ENCODE data around the gene TBC1D20.
"Not testable (repeated sequence)": the region's sequence is repeated elsewhere in the genome, so short reads cannot be mapped to it uniquely, and the experiment has no call there.

The TBC1D20 gene

GRCh38 chr20:479487-479886 is 17.2 kb upstream of the TBC1D20 start:
- peaks cover 90% of the 10 kb centered on the region for H3K36me3 Mint-ChIP-seq
- H3K9me3 Mint-ChIP-seq: no peaks in the 10 kb centered on the region
- DNase-seq (ENCODE audit: low spot score in 2 of 2): no peak
- no peak for ATAC-seq
- no peak overlapping the region for H3K27ac Mint-ChIP-seq
- no peak overlapping the region for H3K4me3 Mint-ChIP-seq
- peaks cover 5% of the 10 kb centered on the region for H3K4me1 Mint-ChIP-seq

GRCh38 chr20:478949-479429 is 16.7 kb upstream of the TBC1D20 start:
- peak; percentile 63 for ATAC-seq
- DNase-seq (ENCODE audit: low spot score in 2 of 2): peak in 1 of 2 donors; percentile 11
- Mint-ChIP-seq H3K4me1 (peaks cover 5% of the 10 kb centered on the region), H3K27ac (no peak overlapping the region), H3K36me3 (peaks cover 90% of the 10 kb centered on the region), H3K4me3 (no peak overlapping the region), H3K9me3 (no peaks in the 10 kb centered on the region)

- Mint-ChIP-seq H3K36me3 (peaks cover 89% of the 10 kb centered on the region), H3K27ac (peak overlapping the region; percentile 46)
Observed at GRCh38 chr20:478010-478948, 15.9 kb upstream of the TBC1D20 start.

DNA sequence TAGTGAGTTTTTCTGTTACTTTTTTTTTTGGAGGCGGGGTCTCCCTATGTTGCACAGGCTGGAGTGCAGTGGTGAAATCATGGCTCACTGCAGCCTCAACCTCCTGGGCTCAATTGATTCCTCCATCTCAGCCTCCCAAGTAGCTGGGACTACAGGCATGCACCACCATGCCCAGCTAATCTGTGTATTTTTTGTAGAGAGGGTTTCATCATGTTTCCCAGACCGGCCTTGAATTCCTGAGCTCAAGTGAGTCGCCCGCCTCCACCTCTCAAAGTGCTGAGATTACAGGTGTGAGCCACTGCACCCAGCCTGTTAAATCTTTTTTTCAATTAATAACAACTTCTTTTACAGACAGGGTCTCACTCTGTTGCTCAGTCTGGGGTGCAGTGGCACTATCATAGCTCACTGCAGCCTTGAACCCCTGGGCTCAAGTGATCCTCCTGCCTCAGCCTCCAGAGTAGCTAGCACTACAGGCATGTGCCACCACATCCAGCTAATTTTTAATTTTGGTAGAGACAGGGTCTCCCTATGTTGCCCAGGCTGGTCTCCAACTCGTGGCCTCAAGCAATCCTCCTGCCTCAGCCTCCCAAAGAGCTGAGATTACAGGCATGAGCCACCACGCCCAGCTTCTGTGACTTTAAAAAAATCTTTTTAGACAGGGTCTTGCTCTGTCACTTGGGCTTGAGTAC is 14.4 kb upstream of the TBC1D20 start:
- not testable (repeated sequence) for DNase-seq (ENCODE audit: low spot score in 2 of 2); H3K9me3 Mint-ChIP-seq; H3K4me3 Mint-ChIP-seq; ATAC-seq
- Mint-ChIP-seq H3K4me1 (peaks cover 17% of the 10 kb centered on the region), H3K36me3 (peaks cover 73% of the 10 kb centered on the region), H3K27ac (peak overlapping the region; percentile 46)

More at GRCh38 chr20:478010-478948, 15.9 kb upstream of the TBC1D20 start:
- Mint-ChIP-seq H3K9me3 (no peaks in the 10 kb centered on the region), H3K4me1 (peaks cover 10% of the 10 kb centered on the region), H3K4me3 (no peak overlapping the region)
- no peak for DNase-seq (ENCODE audit: low spot score in 2 of 2)
- ATAC-seq: no peak

GRCh38 chr20:475463-476357 is 13.4 kb upstream of the TBC1D20 start:
- H3K4me1 Mint-ChIP-seq: peaks cover 17% of the 10 kb centered on the region
- no peak for DNase-seq (ENCODE audit: low spot score in 2 of 2)
- peaks cover 64% of the 10 kb centered on the region for H3K36me3 Mint-ChIP-seq
- H3K4me3 Mint-ChIP-seq: no peak overlapping the region
- ATAC-seq: no peak
- no peaks in the 10 kb centered on the region for H3K9me3 Mint-ChIP-seq
- H3K27ac Mint-ChIP-seq: peak overlapping the region; percentile 58

DNA sequence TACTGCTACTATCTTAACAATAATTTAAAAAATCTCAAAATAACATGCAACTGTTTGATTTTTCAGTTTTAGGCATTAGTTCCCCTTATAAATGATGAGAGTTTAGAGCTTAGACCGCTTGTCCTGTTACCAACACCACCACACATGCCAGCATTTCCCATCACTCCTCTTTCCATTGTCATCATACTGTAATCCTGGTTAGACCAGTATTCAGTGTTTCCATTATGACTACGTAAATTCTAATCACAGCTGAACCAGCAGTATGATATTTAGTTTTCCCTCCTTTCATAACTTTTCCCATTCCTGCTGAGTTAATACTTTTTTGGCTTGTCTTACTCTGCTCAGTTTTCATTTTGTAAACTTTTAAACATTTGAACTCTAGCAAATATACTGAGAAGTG is 12.2 kb upstream of the TBC1D20 start:
- DNase-seq (ENCODE audit: low spot score in 2 of 2) (no peak), ATAC-seq (no peak)
- Mint-ChIP-seq H3K4me3 (no peak overlapping the region), H3K4me1 (peaks cover 17% of the 10 kb centered on the region), H3K27ac (peak overlapping the region; percentile 64), H3K9me3 (no peaks in the 10 kb centered on the region), H3K36me3 (peaks cover 54% of the 10 kb centered on the region)

DNA sequence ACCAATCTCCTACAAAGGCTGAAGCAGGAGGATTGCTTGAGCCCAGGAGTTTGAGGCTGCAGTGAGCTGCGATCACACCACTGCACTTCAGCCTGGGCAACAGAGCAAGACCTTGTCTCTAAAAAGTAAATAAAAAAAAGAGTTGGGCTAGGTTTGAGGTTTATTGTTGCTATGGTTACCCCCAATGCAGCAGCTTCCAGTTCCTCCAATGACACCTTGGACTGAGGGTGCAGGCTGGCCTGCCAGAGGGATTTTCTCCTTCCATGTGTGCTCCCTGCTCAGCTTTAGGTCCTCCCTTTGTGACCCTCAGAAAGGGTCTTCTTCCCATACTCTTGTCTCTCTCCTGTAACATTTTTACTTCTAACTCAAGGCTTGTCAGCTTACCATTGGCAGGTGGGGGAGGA is 10.6 kb upstream of the TBC1D20 start:
- Mint-ChIP-seq H3K27ac (no peak overlapping the region), H3K4me3 (no peak overlapping the region), H3K36me3 (peaks cover 37% of the 10 kb centered on the region), H3K9me3 (no peaks in the 10 kb centered on the region), H3K4me1 (peaks cover 11% of the 10 kb centered on the region)
- DNase-seq (ENCODE audit: low spot score in 2 of 2): no peak
- no peak for ATAC-seq

GRCh38 chr20:472137-472846 is 10.0 kb upstream of the TBC1D20 start:
- Mint-ChIP-seq H3K9me3 (no peaks in the 10 kb centered on the region), H3K27ac (peak overlapping the region; percentile 27), H3K4me1 (peaks cover 11% of the 10 kb centered on the region), H3K4me3 (no peak overlapping the region), H3K36me3 (peaks cover 31% of the 10 kb centered on the region)
- ATAC-seq: no peak
- DNase-seq (ENCODE audit: low spot score in 2 of 2): no peak

GRCh38 chr20:469746-470490 is 7.6 kb upstream of the TBC1D20 start:
- no peak overlapping the region for H3K27ac Mint-ChIP-seq
- peaks cover 11% of the 10 kb centered on the region for H3K36me3 Mint-ChIP-seq
- ATAC-seq (no peak), DNase-seq (ENCODE audit: low spot score in 2 of 2) (no peak)
- peaks cover 11% of the 10 kb centered on the region for H3K4me1 Mint-ChIP-seq
- no peak overlapping the region for H3K4me3 Mint-ChIP-seq
- no peaks in the 10 kb centered on the region for H3K9me3 Mint-ChIP-seq

DNA sequence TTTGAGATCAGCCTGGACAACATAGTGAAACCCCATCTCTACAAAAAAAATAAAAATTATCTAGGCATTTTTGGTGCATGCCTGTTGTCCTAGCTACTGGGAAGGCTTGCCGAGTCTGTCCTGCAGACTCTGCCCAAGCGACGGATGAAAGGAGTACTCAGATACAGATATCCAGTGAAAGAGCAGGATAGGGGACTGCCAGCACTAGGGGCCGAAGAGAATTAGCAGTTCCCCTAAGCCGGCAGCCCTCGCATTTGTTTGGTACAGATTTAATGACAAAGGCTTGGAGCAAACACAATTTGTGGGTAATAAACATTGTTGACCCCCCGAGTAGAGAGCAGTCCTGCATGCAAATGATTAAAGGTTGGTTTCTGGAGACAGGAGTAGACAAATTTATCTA is 5.4 kb upstream of the TBC1D20 start:
- ATAC-seq (no peak), DNase-seq (ENCODE audit: low spot score in 2 of 2) (no peak)
- Mint-ChIP-seq H3K36me3 (peaks cover 3% of the 10 kb centered on the region), H3K27ac (no peak overlapping the region), H3K4me1 (peaks cover 8% of the 10 kb centered on the region), H3K4me3 (no peak overlapping the region), H3K9me3 (no peaks in the 10 kb centered on the region)

- ATAC-seq (peak; percentile 63), DNase-seq (ENCODE audit: low spot score in 2 of 2) (peak in 1 of 2 donors; percentile 81)
- Mint-ChIP-seq H3K4me1 (peaks cover 47% of the 10 kb centered on the region), H3K4me3 (peak overlapping the region; percentile 89), H3K36me3 (peaks cover 25% of the 10 kb centered on the region), H3K9me3 (no peaks in the 10 kb centered on the region), H3K27ac (peak overlapping the region; percentile 85)
Observed at GRCh38 chr20:461254-462198, 807 bp downstream of the TBC1D20 start.

- Mint-ChIP-seq H3K36me3 (peaks cover 25% of the 10 kb centered on the region), H3K4me3 (peak overlapping the region; percentile 89), H3K9me3 (no peaks in the 10 kb centered on the region), H3K4me1 (peaks cover 47% of the 10 kb centered on the region), H3K27ac (peak overlapping the region; percentile 52)
- no peak for DNase-seq (ENCODE audit: low spot score in 2 of 2)
- no peak for ATAC-seq
Observed at GRCh38 chr20:460707-461106, 1.6 kb downstream of the TBC1D20 start.

DNA sequence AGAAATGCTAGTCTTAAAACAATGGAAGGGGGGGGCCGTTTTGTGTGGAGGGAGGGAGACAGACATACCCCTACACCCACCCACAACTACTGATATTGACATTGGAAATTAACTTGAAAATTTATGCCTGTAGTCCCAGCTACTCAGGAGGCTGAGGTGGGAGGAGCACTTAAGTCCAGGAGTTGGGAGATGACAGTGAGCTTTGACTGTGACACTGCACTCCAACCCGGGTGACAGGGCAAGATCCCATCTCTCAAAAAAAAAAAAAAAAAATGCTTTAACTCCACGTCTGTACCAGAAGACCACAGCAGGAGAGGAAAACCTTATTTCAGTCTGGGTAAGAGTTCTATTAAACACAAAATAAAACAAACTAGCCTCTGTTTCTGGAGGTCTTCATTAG is 2.2 kb downstream of the TBC1D20 start:
- Mint-ChIP-seq H3K36me3 (peaks cover 25% of the 10 kb centered on the region), H3K4me3 (peak overlapping the region; percentile 89), H3K4me1 (peaks cover 47% of the 10 kb centered on the region), H3K9me3 (no peaks in the 10 kb centered on the region), H3K27ac (peak overlapping the region; percentile 52)
- DNase-seq (ENCODE audit: low spot score in 2 of 2): no peak
- no peak for ATAC-seq
